Measurements from ENCODE around the gene TSSK6.

The TSSK6 gene

GRCh38 chr19:19502808-19503602 is 12.3 kb downstream of the TSSK6 start:
- DNase-seq, result no peak

- DNase-seq, result no peak
Observed at GRCh38 chr19:19502281-19502680, 13.1 kb downstream of the TSSK6 start.

- no peak for DNase-seq
Observed at GRCh38 chr19:19501798-19502197, 13.6 kb downstream of the TSSK6 start.

GRCh38 chr19:19500975-19501644 is 14.2 kb downstream of the TSSK6 start:
- no peak for DNase-seq

- DNase-seq, result no peak
Observed at GRCh38 chr19:19499272-19499995, 15.9 kb downstream of the TSSK6 start.

GRCh38 chr19:19498255-19498991 is 16.9 kb downstream of the TSSK6 start:
- DNase-seq, result no peak

- DNase-seq, result no peak
Observed at GRCh38 chr19:19495614-19496603, 19.4 kb downstream of the TSSK6 start.

- DNase-seq, result no peak
Observed at GRCh38 chr19:19493841-19494546, 21.4 kb downstream of the TSSK6 start.

- DNase-seq, result no peak
Observed at GRCh38 chr19:19492026-19492610, 23.2 kb downstream of the TSSK6 start.

GRCh38 chr19:19491321-19492025 is 23.9 kb downstream of the TSSK6 start:
- no peak for DNase-seq

GRCh38 chr19:19490214-19490968 is 25.0 kb downstream of the TSSK6 start:
- DNase-seq, result peak; percentile 78

GRCh38 chr19:19489804-19490204 is 25.5 kb downstream of the TSSK6 start:
- DNase-seq, result no peak

- peak; percentile 96 for DNase-seq
Observed at GRCh38 chr19:19488875-19489690, 26.3 kb downstream of the TSSK6 start.

GRCh38 chr19:19487950-19488874 is 27.1 kb downstream of the TSSK6 start:
- DNase-seq, result no peak

GRCh38 chr19:19487077-19487949 is 28.0 kb downstream of the TSSK6 start:
- DNase-seq, result no peak

All from central memory CD4-positive, alpha-beta T cell (primary cell).